Naive B cell (primary cell): ENCODE results near the gene PRPF19. TPM values are rescaled to one million over a fixed set of nuclear protein-coding genes. Genes with fewer than 3 reads are reported as not detected.

ENCODE experiments used
- polyA plus RNA-seq, 6 donors: library from polyadenylated mRNA; unstranded; fragments of 300-500 nt; fragmentation: Illumina TruSeq; gene quantifications; one replicate each; pipeline ENCODE4 v1.2.3, GENCODE V29; 2021; ENCODE audit warnings: low read depth in 6 of 6

Gene PRPF19
- polyA plus RNA-seq, 6 donors from 2014 or later = 5.6 to 19.3 (median 15.6) TPM

Other genes with a start within 250 kb of the PRPF19 start
- not detected for gene MS4A8, start 207.0 kb downstream of the PRPF19 start, polyA plus RNA-seq
- gene MS4A18, start 181.9 kb downstream of the PRPF19 start, polyA plus RNA-seq = not detected
- gene MS4A15, start 149.7 kb downstream of the PRPF19 start, polyA plus RNA-seq = not detected
- gene MS4A10, start 121.3 kb downstream of the PRPF19 start, polyA plus RNA-seq = not detected
- gene CCDC86, start 64.5 kb downstream of the PRPF19 start, polyA plus RNA-seq = 10 to 100 TPM; 12.9 to 23.7 (median 14.7) TPM
- not detected for gene PTGDR2, start 50.6 kb downstream of the PRPF19 start, polyA plus RNA-seq
- gene ZP1, start 39.0 kb downstream of the PRPF19 start, polyA plus RNA-seq = not detected
- gene TMEM109, start 7.6 kb upstream of the PRPF19 start, polyA plus RNA-seq = 100 to 1,000 TPM; 286 to 521 (median 315) TPM
- gene TMEM132A, start 17.9 kb upstream of the PRPF19 start, polyA plus RNA-seq = 1 to 10 TPM in 1 of 6 donors, under 1 TPM in 3, not detected in 2; 0.23 to 1.2 (median 0.40) TPM
- 10 to 100 TPM in 5 of 6 donors, 1 to 10 TPM in 1; 7.0 to 18.1 (median 15.9) TPM for gene SLC15A3, start 45.6 kb upstream of the PRPF19 start, polyA plus RNA-seq
- 10 to 100 TPM in 4 of 6 donors, 1 to 10 TPM in 2; 6.4 to 25.2 (median 10.8) TPM for gene CD6, start 65.1 kb upstream of the PRPF19 start, polyA plus RNA-seq
- 10 to 100 TPM in 3 of 6 donors, 1 to 10 TPM in 3; 5.6 to 21.0 (median 10.5) TPM for gene CD5, start 195.9 kb upstream of the PRPF19 start, polyA plus RNA-seq